Fibroblast of lung (primary cell): ENCODE results near the gene VN1R5. TPM values are rescaled to one million over a fixed set of nuclear protein-coding genes. Genes with fewer than 3 reads are reported as not detected.

Source experiments
- DNase-seq, 2 donors: peaks; one replicate each; pipeline versions ENCODE4 v3.0.0 to v3.0.0-alpha.2; 2010; ENCODE audit warnings: low read depth in 2 of 2
- H2AFZ ChIP-seq: 2 replicates; pipeline ENCODE4 v1.5.1; 2012; ENCODE audit warnings: low read length, control low read depth, inconsistent platforms
- H3K27ac ChIP-seq: 2 replicates; pipeline ENCODE4 v1.5.1; 2011; ENCODE audit warnings: low read length, control low read depth; ENCODE audit not compliant: insufficient read depth
- H3K27me3 ChIP-seq: 2 replicates; pipeline ENCODE4 v1.5.1; 2011; ENCODE audit warnings: mild to moderate bottlenecking, low read length; ENCODE audit not compliant: control insufficient read depth, insufficient read depth
- H3K36me3 ChIP-seq: 2 replicates; pipeline ENCODE4 v1.5.1; 2011; ENCODE audit warnings: low read length; ENCODE audit not compliant: control insufficient read depth, insufficient read depth
- H3K4me1 ChIP-seq: 2 replicates; pipeline ENCODE4 v1.5.1; 2011; ENCODE audit warnings: low read length; ENCODE audit not compliant: control insufficient read depth, insufficient read depth; ENCODE audit errors: extremely low read depth
- H3K4me2 ChIP-seq: 2 replicates; pipeline ENCODE4 v1.5.1; 2011; ENCODE audit warnings: low read length, control low read depth; ENCODE audit not compliant: insufficient read depth; ENCODE audit errors: extremely low read depth
- H3K4me3 ChIP-seq, 4 experiments: fragments of 200-600 bp in 1 of 4; sonication (generic) in 1 of 4; replicated peaks in 1 of 4; 2 replicates each; pipeline ENCODE4 v1.5.1; 2011 to 2016; ENCODE audit warnings: low read length in 4 of 4, low read depth in 3 of 4, mild to moderate bottlenecking in 3 of 4, control low read depth in 2 of 4, inconsistent platforms in 1 of 4, mixed read lengths in 1 of 4; ENCODE audit not compliant: insufficient read depth in 1 of 4; ENCODE audit errors: control extremely low read depth in 1 of 4
- H3K79me2 ChIP-seq: 2 replicates; pipeline ENCODE4 v1.5.1; 2012; ENCODE audit warnings: mild to moderate bottlenecking, low read length, inconsistent platforms; ENCODE audit not compliant: control insufficient read depth, insufficient read depth
- H3K9ac ChIP-seq: 2 replicates; pipeline ENCODE4 v1.5.1; 2011; ENCODE audit warnings: mild to moderate bottlenecking, low read length, control low read depth; ENCODE audit not compliant: insufficient read depth
- H3K9me3 ChIP-seq: 2 replicates; pipeline ENCODE4 v1.5.1; 2012; ENCODE audit warnings: low read depth, low read length; ENCODE audit not compliant: control insufficient read depth, insufficient read depth
- H4K20me1 ChIP-seq: 2 replicates; pipeline ENCODE4 v1.5.1; 2011; ENCODE audit warnings: low read length; ENCODE audit not compliant: control insufficient read depth, insufficient read depth; ENCODE audit errors: extremely low read depth
- EZH2 ChIP-seq: IDR thresholded peaks from 2 replicates; pipeline ENCODE4 v1.5.1; 2012; ENCODE audit warnings: low read length, control low read depth, mild to moderate bottlenecking; ENCODE audit errors: missing control alignments
- polyA plus RNA-seq, 2 donors: library from polyadenylated mRNA; depleted of rRNA in 1 of 2; stranded (reverse) in 1 of 2; unstranded in 1 of 2; fragments of >200 nt; gene quantifications; 2 replicates each; pipeline ENCODE4 v1.2.1, GENCODE V29; 2011 to 2012; ENCODE audit warnings: missing spikeins in 1 of 2
- total RNA-seq: library from RNA; depleted of rRNA; stranded (reverse); fragments of >200 nt; gene quantifications from 2 replicates; pipeline ENCODE4 v1.2.1, GENCODE V29; 2014
- TF ChIP-seq, protein P1 (sequence below), 2 donors: IDR thresholded peaks in 1 of 2; conservative IDR thresholded peaks in 1 of 2; 1 replicate in 1 of 2; 2 replicates in 1 of 2; pipeline ENCODE4 v1.5.1; 2011 to 2012; ENCODE audit warnings: low read length in 2 of 2, control low read depth in 1 of 2, inconsistent platforms in 1 of 2, low read depth in 1 of 2, mild to moderate bottlenecking in 1 of 2

The VN1R5 gene
- total and polyA plus RNA-seq, 2 donors (not counting 1 experiment from before 2014, with no cell fraction given): not detected

DNA sequence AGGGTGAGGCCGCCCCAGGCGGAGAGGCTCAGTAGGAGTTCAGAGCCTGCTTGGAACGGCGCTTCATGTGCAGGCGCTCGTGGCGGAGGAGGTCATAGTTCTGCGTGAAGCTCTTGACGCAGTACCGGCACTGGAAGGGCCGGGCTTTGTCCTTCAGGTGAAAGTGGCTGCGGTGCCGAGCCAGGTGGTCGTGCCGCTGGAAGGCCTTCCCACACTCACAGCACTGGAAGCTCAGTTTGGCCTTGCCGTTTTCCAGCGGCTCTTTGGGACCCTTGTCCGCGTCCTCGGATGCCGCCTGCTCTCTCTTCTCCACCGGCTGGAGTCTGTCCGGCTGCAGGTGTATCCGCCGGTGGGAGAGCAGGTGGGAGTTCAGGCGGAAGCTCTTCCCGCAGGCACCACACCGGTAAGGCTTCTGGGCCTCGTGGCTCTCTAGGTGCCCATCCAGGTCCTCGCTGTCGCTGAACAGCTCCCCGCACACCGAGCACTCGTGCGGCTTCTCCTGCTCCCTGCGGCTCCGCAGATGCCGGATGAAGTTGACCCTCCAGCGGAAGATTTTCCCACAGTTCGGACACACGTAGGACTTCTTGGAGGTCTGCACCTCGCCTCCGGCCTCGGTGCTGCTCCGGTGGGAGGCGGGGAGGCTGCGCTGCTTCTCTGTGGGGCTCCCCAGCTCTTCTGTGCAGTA, 44.8 kb downstream of the VN1R5 start:
- Histone ChIP-seq H3K4me2 (no peak overlapping the region), H3K4me3 (no peak overlapping the region), H3K9ac (no peak overlapping the region), H3K27ac (no peak overlapping the region), H3K27me3 (no peaks in the 10 kb centered on the region), H3K36me3 (peaks cover 11% of the 10 kb centered on the region), H3K79me2 (no peaks in the 10 kb centered on the region), H4K20me1 (no peaks in the 10 kb centered on the region), H3K9me3 (no peaks in the 10 kb centered on the region), H3K4me1 (no peaks in the 10 kb centered on the region), H2AFZ (no peak overlapping the region)
- TF ChIP-seq, protein P1, sequence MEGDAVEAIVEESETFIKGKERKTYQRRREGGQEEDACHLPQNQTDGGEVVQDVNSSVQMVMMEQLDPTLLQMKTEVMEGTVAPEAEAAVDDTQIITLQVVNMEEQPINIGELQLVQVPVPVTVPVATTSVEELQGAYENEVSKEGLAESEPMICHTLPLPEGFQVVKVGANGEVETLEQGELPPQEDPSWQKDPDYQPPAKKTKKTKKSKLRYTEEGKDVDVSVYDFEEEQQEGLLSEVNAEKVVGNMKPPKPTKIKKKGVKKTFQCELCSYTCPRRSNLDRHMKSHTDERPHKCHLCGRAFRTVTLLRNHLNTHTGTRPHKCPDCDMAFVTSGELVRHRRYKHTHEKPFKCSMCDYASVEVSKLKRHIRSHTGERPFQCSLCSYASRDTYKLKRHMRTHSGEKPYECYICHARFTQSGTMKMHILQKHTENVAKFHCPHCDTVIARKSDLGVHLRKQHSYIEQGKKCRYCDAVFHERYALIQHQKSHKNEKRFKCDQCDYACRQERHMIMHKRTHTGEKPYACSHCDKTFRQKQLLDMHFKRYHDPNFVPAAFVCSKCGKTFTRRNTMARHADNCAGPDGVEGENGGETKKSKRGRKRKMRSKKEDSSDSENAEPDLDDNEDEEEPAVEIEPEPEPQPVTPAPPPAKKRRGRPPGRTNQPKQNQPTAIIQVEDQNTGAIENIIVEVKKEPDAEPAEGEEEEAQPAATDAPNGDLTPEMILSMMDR (conservative IDR thresholded peaks at IDR 0.05 in 1 of 2, IDR thresholded peaks at IDR 0.05 in 1 of 2; ENCODE audit: low read depth in 1 of 2, low read length in 2 of 2): no peak
- TF ChIP-seq EZH2: no peak
- no peak for DNase-seq

DNA sequence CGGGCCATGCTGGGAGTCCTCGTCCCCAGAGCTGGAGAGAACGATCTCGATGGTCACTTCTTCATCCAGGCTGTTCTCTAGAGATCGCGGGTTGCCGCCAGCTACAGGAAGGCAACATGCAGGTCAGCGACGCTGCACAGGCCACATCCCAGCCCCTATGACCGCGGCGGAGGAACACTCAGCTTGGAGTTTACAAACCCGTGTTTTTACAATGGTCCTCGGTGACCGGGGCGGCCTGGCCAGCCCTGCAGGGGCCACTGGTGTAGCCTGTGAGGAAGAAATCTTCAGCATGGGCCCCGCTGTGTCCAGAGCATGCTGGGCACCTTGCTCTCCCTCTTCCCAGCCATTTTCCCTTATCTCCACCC, 45.3 kb downstream of the VN1R5 start:
- no peak overlapping the region for H2AFZ ChIP-seq
- TF ChIP-seq, protein P1 (conservative IDR thresholded peaks at IDR 0.05 in 1 of 2, IDR thresholded peaks at IDR 0.05 in 1 of 2; ENCODE audit: low read depth in 1 of 2, low read length in 2 of 2): no peak
- no peak for TF ChIP-seq EZH2
- H3K9ac ChIP-seq: no peak overlapping the region
- peaks cover 11% of the 10 kb centered on the region for H3K36me3 ChIP-seq
- no peaks in the 10 kb centered on the region for H3K27me3 ChIP-seq
- no peak overlapping the region for H3K4me2 ChIP-seq
- H3K79me2 ChIP-seq: no peaks in the 10 kb centered on the region
- H3K9me3 ChIP-seq: no peaks in the 10 kb centered on the region
- H3K27ac ChIP-seq: no peak overlapping the region
- no peaks in the 10 kb centered on the region for H4K20me1 ChIP-seq
- no peaks in the 10 kb centered on the region for H3K4me1 ChIP-seq
- H3K4me3 ChIP-seq: no peak overlapping the region
- no peak for DNase-seq

DNA sequence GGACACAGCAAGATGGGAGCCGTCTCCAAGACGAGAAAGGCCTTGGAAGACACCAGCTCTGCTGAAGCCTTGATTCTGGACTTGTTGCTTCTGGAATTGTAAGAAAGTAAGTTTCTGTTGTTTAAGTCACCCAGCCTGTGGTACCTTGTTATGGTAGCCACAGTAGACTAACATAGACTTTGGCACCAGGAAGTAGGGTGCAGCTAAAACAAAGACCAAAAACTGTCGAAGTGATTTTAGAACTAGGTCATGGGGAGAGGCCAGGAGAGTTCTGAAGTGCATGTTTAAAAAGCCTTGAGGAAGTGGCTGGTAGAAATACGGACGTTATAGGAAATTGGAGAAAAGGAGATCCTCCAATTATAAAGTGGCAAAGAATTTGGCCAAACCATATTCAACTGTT, 47.3 kb downstream of the VN1R5 start:
- no peaks in the 10 kb centered on the region for H3K4me1 ChIP-seq
- no peak overlapping the region for H3K9ac ChIP-seq
- H3K4me3 ChIP-seq: no peak overlapping the region
- DNase-seq: no peak
- no peaks in the 10 kb centered on the region for H3K79me2 ChIP-seq
- no peaks in the 10 kb centered on the region for H4K20me1 ChIP-seq
- TF ChIP-seq EZH2: no peak
- TF ChIP-seq, protein P1 (conservative IDR thresholded peaks at IDR 0.05 in 1 of 2, IDR thresholded peaks at IDR 0.05 in 1 of 2; ENCODE audit: low read depth in 1 of 2, low read length in 2 of 2): no peak
- H3K36me3 ChIP-seq: peaks cover 15% of the 10 kb centered on the region
- H3K9me3 ChIP-seq: no peaks in the 10 kb centered on the region
- no peaks in the 10 kb centered on the region for H3K27me3 ChIP-seq
- H3K27ac ChIP-seq: no peak overlapping the region
- no peak overlapping the region for H3K4me2 ChIP-seq
- no peak overlapping the region for H2AFZ ChIP-seq
